ENCODE measurements around the gene MIPEP.

The MIPEP gene

DNA sequence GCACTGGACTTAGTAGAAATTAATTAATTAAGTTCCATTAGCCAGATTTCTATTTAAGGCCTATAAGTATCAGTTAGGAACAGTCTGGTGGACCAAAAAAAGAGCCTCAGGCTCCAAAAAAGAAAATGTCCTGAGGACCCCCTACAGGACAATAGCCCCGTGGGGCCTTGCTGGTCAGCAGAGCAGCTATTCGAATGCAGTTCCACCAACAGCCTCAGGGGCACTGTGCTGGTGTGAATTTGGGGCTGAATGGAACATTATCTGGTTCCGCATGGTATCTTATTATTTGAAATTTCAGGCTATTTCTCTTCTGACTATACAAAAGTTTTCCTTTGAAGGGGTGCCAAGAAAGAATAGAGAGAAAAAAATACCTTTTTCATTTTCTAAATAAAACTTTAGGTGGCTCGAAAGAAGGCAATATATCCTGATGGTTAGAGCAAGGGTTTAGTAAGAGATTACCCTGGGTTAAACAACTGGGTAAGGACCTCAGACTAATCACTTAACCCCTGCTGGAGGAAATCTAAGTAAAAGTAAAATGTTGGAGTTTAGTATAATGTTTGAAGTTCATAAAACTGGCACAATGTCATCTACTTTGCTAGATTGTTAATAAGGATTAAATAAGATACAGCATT is 147.2 kb downstream of the MIPEP start:
- DNase-seq = no peak

DNA sequence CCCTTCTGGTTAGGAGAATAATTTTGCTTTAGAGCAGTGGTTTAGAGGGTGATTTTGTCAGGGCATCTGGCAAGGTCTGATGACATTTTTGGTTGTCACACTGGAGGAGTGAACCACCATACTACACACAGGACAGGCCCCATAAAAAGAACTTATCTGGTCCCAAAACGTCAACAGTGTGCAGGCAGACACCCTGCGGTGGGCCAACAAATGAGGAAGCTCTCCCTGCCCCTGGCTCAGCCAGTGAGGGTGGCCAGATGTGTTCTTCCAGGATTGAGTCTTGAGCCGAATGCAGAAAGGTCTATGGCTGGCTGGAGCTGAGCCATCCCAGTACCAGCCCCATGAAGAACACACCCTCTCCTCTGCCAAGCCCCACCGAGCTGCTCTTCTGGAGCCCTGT is 149.2 kb downstream of the MIPEP start:
- DNase-seq = no peak

DNA sequence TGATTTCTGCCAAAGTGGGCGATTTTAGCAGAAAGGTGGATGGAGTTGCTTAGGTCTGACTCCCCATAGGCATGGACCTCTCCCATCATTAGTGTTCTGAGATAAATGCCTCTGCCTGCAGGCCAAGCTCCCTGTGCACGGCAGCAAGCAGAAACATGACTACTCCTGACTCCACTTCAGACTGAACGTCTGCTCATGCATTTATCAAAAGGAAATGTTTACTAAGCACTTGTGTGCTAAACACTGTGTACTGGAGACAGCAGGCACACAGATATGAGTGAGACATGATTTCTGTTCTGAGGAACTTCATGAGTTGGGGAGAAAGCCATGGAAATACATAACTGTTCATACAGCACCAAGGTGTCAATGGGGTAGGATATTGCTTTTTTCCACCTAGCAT is 149.6 kb downstream of the MIPEP start:
- DNase-seq = no peak

DNA sequence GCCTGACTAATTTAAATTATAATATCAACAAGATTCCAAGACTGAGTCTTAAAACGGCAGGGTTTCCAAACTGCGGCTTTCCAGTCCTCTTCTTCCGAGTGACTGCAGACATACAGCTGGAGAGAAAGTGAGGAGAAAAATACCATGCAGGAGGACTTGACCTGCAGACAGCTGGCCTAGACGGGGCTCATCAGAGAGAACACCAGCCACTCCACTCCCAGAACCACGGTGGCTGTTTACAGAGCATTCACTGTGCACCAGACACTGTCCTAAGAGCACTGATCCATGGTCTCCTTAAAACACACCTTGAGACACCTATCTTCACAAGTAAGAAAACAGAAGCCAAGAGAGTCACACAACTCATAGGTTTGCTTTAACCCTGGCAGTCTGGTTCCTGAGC is 152.7 kb downstream of the MIPEP start:
- no peak for DNase-seq

DNA sequence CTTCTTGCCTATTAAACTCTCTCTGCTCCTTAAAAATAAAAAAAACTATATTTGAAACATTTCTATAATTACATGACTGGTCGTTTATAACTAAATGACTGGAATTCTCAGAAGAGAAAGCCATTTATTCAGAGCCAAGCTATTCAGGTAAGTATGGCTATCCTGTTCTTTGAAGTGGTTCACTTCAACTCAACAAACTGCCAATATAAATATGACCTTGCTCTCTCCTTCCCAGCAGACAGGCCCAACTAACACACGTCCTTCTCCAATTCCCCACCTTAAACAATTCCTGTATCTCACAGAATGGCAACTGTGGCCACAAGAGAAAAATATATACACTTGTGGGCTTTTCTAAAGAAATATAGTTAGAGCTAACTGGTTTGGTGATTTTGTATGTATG is 153.9 kb downstream of the MIPEP start:
- DNase-seq = no peak

DNA sequence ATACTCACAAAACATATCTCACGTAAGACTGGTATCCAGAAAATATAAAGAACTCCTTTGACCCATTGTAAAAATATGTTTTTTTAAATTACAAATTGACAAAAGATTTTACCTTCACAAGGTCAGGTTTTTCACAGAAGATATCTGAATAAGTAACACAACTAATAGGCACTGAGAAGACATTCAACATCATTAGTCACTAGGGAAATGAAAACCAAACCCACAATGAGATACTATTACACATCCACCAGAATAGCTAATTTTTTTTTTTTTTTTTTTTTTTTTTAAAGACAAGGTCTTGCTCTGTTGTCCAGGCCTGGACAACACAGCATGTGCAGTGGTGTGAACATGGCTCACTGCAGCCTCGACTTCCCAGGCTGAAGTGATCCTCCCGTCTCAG is 157.5 kb downstream of the MIPEP start:
- DNase-seq = no peak

DNA sequence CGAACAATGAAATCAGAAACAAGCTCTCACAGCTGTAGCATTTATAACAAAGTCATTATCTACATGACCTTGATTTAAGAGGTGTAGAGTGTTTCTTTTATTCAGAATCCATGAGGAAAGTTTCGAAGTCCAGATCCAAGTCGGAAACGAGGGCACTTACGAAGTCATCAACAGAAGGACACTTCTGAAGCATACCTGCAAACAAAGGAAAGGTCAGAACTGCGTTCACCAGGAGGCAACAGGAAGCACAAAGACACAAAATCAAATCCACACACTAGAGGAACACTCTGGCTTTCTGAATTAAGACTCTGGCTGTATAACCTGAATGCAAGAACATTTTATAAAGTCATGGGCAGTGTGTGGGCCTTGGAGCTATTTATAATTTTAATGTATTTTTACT is 158.9 kb downstream of the MIPEP start:
- DNase-seq = no peak

DNA sequence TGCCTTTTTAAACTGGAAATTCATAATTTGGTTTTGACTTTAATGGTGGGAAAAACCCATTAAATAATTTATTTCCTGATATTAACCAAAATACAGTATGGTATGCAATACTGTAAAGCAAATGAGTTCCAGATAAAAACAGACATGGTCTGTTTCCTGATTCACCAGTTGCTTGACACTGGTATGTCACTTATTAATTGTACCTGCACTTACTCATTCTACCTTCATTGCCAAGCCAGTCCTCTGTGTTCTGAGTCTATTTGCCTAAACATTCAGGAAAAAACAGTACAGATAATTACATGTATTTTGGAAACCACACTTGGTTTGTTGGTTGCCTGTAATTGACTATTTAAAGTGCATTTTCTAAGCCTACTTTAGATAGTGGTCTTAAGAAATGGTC is 159.7 kb downstream of the MIPEP start:
- DNase-seq = no peak

DNA sequence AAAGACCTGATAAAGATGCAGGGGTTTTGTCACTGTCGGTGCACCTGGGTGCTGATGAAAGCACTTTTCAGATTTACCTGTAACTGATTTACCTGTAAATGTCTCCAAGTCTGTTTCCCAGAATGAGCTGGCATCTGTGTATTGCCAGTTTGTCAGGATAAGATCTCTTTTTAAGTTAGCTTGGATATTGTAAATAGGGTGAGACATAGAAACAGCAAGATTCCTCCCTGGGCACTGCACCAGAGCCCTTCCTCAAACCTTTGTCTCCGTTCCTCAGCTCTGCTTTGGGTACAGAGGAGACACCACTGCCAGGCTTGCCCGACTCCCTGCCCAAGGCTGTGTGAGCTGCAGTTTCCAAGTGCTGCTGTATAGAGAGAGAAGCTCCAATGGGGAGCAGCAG is 160.4 kb downstream of the MIPEP start:
- DNase-seq = no peak

DNA sequence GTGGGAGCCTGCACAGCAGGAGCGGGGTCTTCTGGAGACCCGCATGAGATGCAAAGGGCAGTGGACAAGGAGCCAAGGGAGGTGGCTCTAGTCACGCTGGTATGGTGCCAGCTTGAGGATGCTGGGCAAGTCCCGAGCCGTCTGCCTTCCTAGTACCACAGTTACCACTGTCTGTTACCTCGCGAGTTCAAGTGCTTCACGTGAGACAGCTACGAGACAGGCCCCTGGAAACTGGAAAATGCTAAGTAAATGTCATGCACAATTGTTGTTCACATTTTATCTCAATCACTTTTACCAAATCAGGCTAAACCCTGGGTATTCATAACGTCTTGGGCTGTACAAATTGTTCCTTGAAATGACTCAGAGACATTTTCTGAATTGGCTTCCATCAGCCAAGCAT is 163.3 kb downstream of the MIPEP start:
- no peak for DNase-seq

DNA sequence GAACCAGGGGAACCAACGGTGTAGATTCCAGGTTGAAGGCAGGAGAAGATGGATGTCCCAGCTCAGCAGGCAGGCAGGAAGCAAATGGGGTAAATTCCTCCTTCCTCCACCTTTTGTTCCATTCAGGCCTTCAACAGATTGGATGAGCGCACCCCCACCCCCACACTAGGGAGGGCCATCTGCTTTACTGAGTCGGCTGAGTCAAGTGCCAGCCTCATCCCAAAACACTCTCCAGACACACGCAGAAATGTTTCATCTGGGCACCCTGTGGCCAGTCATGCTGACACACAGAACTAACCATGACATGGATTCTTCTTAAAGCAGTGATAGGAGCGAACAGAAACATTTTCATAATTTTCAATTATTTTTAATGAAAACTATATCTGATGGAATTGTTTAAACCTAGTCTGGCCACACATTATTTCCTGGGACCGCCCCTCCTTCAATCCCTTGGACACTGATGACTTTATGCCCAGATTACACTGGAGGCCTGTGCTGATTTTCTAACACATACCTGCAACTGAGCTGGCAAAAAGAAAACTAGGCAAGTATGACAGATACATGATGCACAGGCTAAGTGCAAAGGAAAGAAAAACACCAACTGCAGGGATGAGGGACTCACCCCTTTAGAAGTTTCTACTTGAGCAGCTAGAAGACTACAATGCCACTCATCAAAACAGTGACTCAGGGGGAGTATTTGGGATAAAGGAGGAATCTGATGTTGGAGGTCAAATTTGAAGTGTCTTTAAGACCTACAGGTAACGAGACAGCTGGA is 164.8 kb downstream of the MIPEP start:
- no peak for DNase-seq

DNA sequence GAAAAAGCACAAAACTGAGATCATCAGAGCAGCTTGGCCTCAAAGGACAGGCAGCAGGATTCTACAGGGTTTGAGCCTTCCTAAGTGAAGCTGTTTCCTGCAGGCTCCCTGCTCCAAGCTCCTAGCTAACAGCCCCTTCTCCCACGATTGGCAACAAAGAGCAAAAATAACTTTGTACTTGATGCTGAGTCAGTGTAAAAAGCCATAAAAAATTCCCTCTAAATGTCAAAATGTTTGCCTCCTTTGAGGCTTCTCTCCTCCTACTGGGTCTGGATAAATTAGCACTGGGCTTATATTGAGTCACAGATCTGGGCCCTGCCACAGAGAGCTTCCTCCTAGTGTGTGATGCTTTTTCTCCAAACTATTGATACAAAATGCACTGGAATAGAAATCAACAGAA is 165.7 kb downstream of the MIPEP start:
- no peak for DNase-seq

DNA sequence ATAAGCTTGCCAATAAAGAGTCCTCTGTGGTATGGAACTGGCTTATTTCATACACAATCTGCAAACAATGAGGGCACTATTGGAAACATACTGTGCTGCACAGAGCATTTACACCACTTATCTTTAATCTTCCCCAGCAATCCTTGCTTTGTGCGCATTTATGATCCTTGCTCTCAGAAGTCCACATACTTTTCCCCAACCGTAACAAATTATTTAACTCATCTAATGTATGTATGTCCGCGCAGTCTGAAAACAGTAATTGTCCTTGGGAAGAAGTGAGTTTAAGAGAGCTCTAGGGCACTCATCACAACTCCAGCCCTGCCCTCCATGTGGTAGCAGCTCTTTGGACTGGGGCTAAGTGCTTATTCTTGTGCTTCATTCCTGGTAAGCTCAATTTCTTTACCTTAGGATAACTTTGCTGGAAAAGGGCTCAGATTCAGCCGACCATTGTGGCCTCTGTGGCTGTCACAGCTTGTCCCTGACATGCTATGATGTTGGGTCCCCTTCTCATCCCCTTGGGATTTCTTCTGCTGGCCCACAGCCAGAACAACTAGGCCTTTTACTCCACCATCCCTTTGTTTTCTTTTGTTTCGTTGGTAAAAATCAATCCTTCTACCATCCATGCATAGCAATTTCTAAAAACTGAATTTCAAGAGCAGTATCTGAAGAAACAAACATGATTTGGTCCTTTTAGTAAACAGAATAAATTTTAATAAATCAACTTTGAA is 166.3 kb downstream of the MIPEP start:
- no peak for DNase-seq

DNA sequence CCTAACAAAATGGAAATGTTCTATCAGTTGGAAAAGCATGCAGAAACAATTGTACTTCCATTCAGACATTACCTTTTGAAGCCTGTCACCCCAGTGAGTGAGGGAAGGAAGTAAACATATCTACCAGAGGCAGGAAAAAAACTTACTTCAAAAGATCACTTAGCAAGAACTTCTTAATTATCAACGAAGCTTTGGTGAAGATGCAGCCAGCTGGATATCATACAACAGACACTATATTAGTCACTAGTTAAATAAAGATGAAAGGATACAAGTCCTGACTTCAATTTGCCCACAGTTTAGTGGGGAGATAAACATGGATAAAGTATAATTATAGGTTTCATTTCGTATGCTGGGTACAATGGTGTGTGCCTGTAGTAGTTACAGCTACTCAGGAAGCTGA is 170.2 kb downstream of the MIPEP start:
- no peak for DNase-seq

DNA sequence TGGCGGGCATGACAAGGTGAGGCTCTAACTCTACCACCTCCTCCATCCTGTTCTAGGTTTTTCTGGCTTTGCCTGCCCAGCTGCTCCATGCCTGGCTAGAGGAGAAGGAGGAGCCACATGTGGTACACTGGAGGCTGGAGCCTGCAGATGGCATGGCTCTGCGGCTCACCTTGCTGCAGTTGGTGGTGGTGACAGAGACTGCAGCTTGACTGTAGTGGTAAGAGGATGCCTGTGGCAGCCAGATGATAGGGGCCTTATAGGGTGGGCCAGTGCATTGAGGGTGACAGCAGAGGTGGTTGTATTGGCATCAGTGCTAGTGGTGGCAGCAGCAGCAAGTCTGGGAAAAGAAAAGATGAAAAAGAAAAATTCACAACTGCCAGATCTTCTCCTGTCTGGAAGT is 172.8 kb downstream of the MIPEP start:
- no peak for DNase-seq

DNA sequence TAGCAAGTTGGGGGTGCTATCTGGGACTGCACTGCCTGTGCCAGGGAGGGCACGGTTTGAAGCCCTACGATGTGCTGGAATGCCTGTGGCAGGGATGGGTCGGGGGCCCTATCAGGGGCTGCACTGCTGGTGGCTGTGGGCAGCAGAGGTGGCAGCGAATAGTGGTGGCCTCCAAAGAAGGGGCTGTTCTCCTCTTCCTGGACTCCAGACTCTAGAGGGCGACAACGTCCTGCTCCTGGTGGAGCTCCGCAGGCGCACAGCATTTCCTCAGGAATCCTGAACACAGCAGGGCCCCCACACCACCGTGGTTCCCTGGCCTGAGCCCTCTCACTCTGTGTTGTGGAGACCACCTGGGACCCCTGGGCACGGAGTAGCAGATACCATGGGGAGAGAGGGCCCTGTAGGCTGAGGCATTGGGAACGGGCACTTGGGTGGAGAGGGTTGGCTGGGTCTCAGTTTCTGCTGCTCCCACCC is 173.4 kb downstream of the MIPEP start:
- peak in 1 of 2 donors; percentile 9 for DNase-seq

DNA sequence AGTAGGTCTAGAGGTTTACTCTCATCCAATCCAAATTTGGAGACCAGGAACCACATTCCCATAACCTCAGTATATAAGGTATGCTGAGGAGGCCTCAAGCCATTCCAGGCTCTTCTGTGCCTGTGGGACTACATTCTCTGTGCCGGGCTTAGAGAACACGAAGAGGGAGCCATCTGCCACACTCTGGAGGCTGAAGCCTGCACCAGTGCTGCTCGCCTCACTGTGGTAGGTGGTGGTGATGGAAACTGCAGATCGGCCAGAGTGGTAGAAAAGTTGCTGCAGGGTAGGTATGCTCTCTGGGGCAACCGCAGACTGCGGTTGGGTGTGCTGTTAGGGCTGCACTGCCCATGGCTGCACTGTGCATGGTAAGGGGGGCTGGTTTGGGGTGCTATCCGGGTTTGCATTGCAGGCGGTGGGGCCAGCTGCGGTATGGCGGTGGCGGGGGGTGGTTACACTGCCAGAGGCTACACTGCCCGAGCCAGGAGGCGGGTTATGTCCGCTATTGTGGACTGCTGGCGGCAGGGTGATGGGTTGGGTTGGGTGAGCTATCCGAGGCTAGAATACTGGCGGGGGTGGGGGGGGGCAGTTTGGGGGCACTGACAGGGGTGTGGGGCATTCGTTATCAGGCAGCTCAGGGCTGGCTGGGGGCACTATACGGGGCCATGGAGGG is 174.0 kb downstream of the MIPEP start:
- DNase-seq = no peak

DNA sequence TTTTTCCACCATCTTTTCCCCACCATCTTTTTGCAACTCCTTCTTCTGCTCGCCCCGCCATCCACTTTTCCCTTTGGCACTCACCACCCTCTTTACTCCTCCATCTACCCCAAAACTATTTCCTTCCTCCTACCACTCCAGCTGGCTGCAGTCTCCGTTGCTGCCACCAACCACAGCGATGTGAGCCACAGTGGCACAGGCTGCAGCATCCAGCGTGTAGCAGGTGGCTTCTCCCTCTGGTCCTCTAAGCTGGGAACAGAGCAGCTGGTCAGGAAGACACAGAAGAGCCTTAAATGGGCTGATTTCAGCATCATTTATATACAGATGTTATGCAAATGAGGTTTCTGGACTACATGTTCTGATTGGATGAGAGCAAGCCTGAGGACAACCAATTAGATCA is 174.5 kb downstream of the MIPEP start:
- no peak for DNase-seq

DNA sequence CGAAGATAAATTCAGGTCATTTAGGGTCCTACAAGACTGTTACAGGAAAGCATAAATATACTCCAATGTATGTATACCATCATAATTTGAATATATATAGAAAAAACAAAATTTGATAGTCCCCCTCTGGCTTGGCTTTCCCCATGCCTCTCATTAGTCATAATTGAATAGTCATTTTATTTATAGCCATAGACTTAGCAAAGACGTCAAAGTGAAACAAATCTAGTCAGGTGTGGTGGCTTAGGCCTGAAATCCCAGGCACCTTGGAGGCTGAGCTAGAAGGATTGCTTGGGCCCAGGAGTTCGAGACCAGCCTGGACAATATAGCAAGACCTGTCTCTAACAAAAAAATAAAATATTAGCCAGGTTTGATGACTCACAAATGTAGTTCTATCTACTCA is 177.8 kb downstream of the MIPEP start:
- no peak for DNase-seq

DNA sequence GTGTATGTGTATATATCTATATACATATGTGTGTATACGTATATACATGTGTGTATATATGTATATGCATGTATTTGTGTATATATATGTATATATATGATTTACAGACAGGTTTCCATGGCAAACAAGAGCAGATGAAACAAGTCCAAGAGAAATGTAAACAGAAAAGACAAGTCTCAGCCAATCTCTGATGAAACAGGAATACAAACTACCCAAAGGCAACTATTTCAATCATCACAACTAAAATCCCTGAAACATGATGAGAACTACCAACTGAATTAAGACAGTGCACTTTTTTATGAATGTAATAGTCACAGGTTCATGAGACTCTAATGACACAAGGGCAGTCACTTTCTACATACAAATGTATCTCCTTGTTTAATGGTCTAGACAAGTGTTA is 178.8 kb downstream of the MIPEP start:
- DNase-seq = no peak

DNA sequence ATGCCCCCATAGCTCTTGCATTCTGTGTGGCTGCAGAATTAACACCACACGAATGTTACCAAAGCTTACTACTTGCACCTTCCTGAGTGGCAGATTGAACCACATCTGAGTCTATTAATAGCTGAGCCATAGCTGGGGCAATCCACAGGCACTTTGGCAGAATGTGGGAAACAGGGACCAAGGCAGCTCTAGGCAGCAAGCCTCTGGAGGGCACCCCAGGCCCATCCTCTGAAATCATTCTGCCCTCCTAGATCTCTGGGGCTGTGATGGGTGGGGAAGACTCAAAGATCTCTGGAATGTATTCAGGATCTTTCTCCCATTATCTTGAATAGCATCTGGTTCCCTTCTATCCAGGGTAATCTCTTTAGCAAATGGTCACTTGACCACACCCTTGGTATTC is 179.7 kb downstream of the MIPEP start:
- DNase-seq = no peak

DNA sequence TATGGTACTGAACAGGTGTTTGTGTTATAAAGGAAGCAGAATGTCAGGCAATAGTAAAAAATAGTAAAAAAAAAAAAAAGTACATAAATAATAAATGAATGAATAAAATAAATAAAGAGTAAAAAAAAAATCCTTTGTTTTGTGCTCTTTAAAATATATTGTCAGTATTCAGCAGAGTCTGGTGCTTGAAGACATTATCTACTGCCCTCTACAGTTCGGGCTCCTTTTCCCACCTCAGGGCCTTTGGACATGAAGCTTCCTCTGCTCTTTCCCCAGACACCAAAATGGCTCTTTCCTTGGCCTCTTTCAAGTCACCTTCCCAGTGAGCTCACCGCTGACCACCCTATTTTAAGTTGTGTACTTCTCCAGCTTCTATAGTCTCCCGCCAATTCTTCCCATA is 181.5 kb downstream of the MIPEP start:
- no peak for DNase-seq

DNA sequence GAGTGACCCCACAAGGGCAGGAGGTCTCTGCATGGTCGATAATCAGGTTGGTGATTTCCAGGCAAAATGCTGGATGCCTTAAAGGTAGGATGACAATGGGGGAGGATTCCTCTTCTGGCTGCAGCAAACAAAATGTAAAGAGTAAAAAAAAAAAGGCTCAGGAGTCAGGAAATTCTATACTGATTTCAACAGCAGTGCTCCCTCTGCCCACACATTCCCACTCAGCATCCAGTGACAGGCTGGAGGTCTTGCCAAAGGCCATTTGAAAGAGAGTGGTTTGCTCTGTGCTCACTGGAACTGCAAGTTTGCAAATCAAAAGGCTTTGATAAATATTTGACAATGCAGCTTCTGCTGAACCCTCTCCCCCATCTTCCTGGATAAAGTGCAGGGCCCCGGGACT is 183.6 kb downstream of the MIPEP start:
- no peak for DNase-seq

All from stimulated activated CD4-positive, alpha-beta T cell treated with anti-CD3 and anti-CD28 coated beads, Interleukin-2, amount 100 ng/mL, for 48 hours (primary cell).